Thyroid gland (tissue), 4 donors: ENCODE results near the gene ACBD6. TPM values are rescaled to one million over a fixed set of nuclear protein-coding genes. Genes with fewer than 3 reads are reported as not detected.

ENCODE experiments used
- DNase-seq, 2 donors: peaks; one replicate each; pipeline ENCODE4 v3.0.0-alpha.2; 2019
- H3K27ac ChIP-seq, 3 donors: fragments of 200-600 bp; sonication (generic); 1 replicate in 2 of 3; 2 replicates in 1 of 3; pipeline ENCODE4 v1.5.1; 2016 to 2019; ENCODE audit warnings: mild to moderate bottlenecking in 1 of 3, moderate library complexity in 1 of 3
- H3K27me3 ChIP-seq: fragments of 200-600 bp; sonication (generic); one replicate; pipeline ENCODE4 v1.5.1; 2019
- H3K36me3 ChIP-seq, 2 donors: fragments of 200-600 bp; sonication (generic); one replicate each; pipeline ENCODE4 v1.5.1; 2016 to 2019
- H3K4me1 ChIP-seq, 2 donors: fragments of 200-600 bp; sonication (generic); one replicate each; pipeline ENCODE4 v1.5.1; 2017 to 2019
- H3K4me3 ChIP-seq, 3 donors: fragments of 200-600 bp; sonication (generic); replicated peaks in 1 of 3; 1 replicate in 2 of 3; 2 replicates in 1 of 3; pipeline ENCODE4 v1.5.1; 2016; ENCODE audit warnings: mild to moderate bottlenecking in 1 of 3
- H3K9me3 ChIP-seq: fragments of 200-600 bp; sonication (generic); one replicate; pipeline ENCODE4 v1.5.1; 2017
- POLR2A ChIP-seq, 2 donors: fragments of 450-650 bp; IDR thresholded peaks; one replicate each; pipeline ENCODE4 v1.6.1; 2017; ENCODE audit warnings: antibody characterized with exemption in 2 of 2, mild to moderate bottlenecking in 2 of 2, moderate library complexity in 1 of 2
- WGBS, 2 donors: methylation state at CpG; one replicate each; pipeline ENCODE4 v1.1.5; 2017; 5-methylcytosine and 5-hydroxymethylcytosine counted together
- intact Hi-C: fragments of 100-400 bp; cut with DNase I; formaldehyde crosslinking; loops from one replicate; pipeline ENCODE4 v1.15.1; 2023
- total RNA-seq, 4 donors: library from RNA; depleted of rRNA; stranded (reverse); fragments of >200 nt; gene quantifications; one replicate each; pipeline ENCODE4 v1.2.3, GENCODE V29; 2016
- TF ChIP-seq, protein P1 (sequence below), 6 experiments: fragments of 200-600 bp in 3 of 6; fragments of 450-650 bp in 3 of 6; sonication (generic) in 3 of 6; IDR thresholded peaks; one replicate each; pipeline ENCODE4 v1.5.1; 2016 to 2019; ENCODE audit warnings: antibody characterized with exemption in 6 of 6, mild to moderate bottlenecking in 2 of 6, inconsistent platforms in 1 of 6, moderate library complexity in 1 of 6

Gene ACBD6
- total RNA-seq, 4 donors from 2014 or later: 52.6 to 66.5 (median 57.2) TPM

DNA sequence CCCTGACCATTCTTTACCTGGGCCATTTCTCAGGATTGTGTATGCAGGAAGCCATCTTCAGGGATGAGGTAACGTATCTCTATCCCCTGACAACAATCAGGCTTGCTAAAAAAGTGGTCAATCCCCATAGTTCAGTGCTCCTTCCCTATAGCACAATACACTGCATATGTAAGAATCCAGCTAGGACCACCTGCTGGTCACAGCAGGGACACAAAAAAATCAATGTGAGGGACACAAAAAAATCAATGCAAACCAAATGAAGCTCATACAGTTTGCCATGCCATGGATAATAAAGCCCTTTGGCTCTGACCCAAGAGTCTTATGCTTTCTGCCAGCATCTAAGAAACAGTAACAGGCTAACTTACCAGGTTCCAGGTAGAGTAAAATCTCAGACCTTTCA is 16.3 kb downstream of the ACBD6 start:
- Histone ChIP-seq H3K9me3 (no peaks in the 10 kb centered on the region), H3K4me1 (peaks cover 0 to 6% of the 10 kb centered on the region in 2 donors), H3K27ac (no peak overlapping the region), H3K27me3 (no peaks in the 10 kb centered on the region), H3K36me3 (peaks cover 0 to 3% of the 10 kb centered on the region in 2 donors), H3K4me3 (no peak overlapping the region)
- WGBS, 2 donors: 95 to 96% methylated on average over 1 of the region's 1 CpG
- TF ChIP-seq, protein P1, sequence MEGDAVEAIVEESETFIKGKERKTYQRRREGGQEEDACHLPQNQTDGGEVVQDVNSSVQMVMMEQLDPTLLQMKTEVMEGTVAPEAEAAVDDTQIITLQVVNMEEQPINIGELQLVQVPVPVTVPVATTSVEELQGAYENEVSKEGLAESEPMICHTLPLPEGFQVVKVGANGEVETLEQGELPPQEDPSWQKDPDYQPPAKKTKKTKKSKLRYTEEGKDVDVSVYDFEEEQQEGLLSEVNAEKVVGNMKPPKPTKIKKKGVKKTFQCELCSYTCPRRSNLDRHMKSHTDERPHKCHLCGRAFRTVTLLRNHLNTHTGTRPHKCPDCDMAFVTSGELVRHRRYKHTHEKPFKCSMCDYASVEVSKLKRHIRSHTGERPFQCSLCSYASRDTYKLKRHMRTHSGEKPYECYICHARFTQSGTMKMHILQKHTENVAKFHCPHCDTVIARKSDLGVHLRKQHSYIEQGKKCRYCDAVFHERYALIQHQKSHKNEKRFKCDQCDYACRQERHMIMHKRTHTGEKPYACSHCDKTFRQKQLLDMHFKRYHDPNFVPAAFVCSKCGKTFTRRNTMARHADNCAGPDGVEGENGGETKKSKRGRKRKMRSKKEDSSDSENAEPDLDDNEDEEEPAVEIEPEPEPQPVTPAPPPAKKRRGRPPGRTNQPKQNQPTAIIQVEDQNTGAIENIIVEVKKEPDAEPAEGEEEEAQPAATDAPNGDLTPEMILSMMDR (IDR thresholded peaks at IDR 0.05): no peak
- no peak for TF ChIP-seq POLR2A (IDR thresholded peaks at IDR 0.05)
- DNase-seq: no peak
- intact Hi-C loops: no loop called here

DNA sequence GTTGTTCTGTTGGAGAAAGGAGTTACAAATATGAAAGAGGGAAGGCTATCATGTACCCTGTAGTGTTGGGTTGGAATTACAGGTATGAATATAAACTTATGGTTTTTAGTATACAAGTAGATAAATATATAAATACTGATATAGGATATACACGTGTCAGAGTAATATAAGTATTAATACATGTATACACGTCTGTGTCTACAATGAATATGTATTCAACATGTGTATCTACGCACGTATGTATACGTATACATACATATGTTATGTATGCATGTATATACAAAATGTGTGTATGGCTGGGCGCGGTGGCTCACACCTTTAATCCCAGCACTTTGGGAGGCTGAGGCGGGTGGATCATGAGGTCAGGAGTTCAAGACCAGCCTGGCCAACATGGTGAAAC is 17.9 kb downstream of the ACBD6 start:
- H3K27ac ChIP-seq: no peak overlapping the region
- TF ChIP-seq POLR2A (IDR thresholded peaks at IDR 0.05): no peak
- TF ChIP-seq, protein P1 (IDR thresholded peaks at IDR 0.05): no peak
- H3K36me3 ChIP-seq: no peaks in the 10 kb centered on the region
- peaks cover 0 to 6% of the 10 kb centered on the region in 2 donors for H3K4me1 ChIP-seq
- H3K9me3 ChIP-seq: no peaks in the 10 kb centered on the region
- DNase-seq: no peak
- H3K4me3 ChIP-seq: no peak overlapping the region
- H3K27me3 ChIP-seq: no peaks in the 10 kb centered on the region
- intact Hi-C loops: no loop called here
- WGBS, 2 donors: 95 to 96% methylated on average over 8 of the region's 8 CpGs

DNA sequence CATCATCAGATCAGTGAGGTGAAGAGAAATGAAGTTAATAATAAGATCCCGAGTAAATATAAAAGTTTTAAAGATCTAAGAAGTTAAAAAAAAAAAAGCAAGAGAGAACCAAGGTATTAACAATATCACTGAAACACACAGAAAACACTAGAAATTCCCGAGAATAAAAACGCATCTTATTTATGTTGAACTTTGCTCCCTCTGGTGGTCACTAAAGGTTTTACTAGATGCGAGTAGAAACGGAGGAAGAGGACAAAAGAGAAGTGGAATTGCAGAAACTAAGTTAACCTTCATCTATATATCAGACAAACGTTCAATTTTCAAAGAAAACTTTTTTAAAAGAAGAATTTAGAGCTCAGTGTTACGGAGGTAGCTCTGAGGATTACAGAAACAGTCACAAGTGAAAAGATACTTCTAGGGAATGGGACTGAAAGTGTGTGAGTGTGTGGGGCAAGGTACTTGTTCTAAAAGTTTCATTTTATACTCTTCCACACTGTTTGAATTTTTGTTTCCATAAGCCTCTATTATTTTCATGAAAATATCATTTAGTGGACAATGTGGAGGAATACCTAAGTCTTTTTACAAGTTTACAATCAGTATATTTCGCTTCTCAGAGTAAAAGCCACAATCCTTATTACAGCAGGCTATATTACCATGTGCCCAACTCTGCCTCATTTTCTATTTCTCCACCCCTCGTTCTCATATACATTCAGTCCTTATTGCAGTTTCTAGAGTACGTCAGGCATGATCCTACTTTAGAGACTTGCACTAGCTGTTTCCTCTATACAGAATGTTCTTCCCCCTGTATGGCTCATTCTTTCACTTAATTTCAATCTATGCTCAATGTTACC is 19.7 kb downstream of the ACBD6 start:
- Histone ChIP-seq H3K27ac (no peak overlapping the region), H3K27me3 (no peaks in the 10 kb centered on the region), H3K9me3 (no peaks in the 10 kb centered on the region), H3K4me3 (no peak overlapping the region), H3K36me3 (no peaks in the 10 kb centered on the region), H3K4me1 (peaks cover 0 to 6% of the 10 kb centered on the region in 2 donors)
- no peak for DNase-seq
- WGBS, 2 donors: 26% methylated on average over 10 of the region's 10 CpGs
- TF ChIP-seq, protein P1 (IDR thresholded peaks at IDR 0.05): peak; percentile 33 to 76 (median 51)
- TF ChIP-seq POLR2A (IDR thresholded peaks at IDR 0.05): no peak
- intact Hi-C loops: no loop called here

DNA sequence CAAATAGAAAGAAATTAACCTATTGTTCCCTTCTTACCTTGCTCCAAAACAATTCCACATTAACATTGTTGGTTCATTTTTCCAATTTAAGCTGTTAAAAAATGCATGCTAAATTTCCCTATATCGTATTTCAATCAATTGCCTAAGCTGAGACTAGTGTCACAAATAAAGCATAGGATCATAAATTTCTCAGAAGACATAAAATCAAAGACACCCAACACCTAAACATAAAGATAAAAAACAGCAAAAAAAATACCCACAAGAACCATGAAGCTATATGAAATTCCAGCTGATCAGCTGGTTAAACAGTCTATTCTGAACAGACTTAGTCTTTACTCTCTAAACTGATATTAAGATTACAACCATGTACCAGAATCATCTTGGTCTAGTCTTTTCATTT is 32.3 kb downstream of the ACBD6 start:
- no peak overlapping the region for H3K4me3 ChIP-seq
- H3K4me1 ChIP-seq: no peaks in the 10 kb centered on the region
- H3K9me3 ChIP-seq: no peaks in the 10 kb centered on the region
- H3K27me3 ChIP-seq: no peaks in the 10 kb centered on the region
- 100% methylated on average over 1 of the region's 1 CpG for WGBS, 2 donors
- TF ChIP-seq, protein P1 (IDR thresholded peaks at IDR 0.05): no peak
- TF ChIP-seq POLR2A (IDR thresholded peaks at IDR 0.05): no peak
- DNase-seq: no peak
- H3K36me3 ChIP-seq: no peaks in the 10 kb centered on the region
- H3K27ac ChIP-seq: no peak overlapping the region
- intact Hi-C loops: loop anchor here (10.0 kb wide), 1 partner anchor 215 kb away; no protein-coding TSS in a partner anchor

DNA sequence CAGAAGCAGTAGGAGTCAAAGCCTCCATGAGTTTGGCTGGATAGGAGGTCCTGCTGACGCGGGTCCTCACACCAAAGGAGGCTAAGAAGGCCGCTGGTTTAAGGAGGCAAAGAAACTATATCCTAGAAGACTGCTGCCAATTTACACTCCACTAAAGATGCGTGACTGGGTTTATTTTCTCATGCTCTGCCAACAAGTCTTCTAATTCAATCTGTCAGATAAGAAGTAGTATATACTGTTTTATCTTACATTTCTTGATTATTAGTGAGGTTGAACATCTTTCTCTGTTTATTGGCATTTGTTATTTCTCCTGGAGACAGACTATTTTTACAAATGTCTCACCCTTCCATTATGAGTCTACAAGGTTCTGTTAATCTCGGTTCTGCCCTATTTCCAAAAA is 34.1 kb downstream of the ACBD6 start:
- TF ChIP-seq, protein P1 (IDR thresholded peaks at IDR 0.05): no peak
- no peak for TF ChIP-seq POLR2A (IDR thresholded peaks at IDR 0.05)
- H3K4me3 ChIP-seq: no peak overlapping the region
- WGBS, 2 donors: 96 to 99% methylated on average over 5 of the region's 5 CpGs

More for the DNA sequence above, 34.1 kb downstream of the ACBD6 start:
- H3K4me1 ChIP-seq: no peaks in the 10 kb centered on the region
- no peaks in the 10 kb centered on the region for H3K27me3 ChIP-seq
- H3K36me3 ChIP-seq: no peaks in the 10 kb centered on the region
- intact Hi-C loops: no loop called here
- H3K9me3 ChIP-seq: no peaks in the 10 kb centered on the region
- H3K27ac ChIP-seq: no peak overlapping the region
- no peak for DNase-seq
